ENCODE measurements around the gene FAM241A. TPM values are rescaled to one million over a fixed set of nuclear protein-coding genes. Genes with fewer than 3 reads are reported as not detected.

FAM241A gene
- total and polyA plus RNA-seq, 2 of the 13 experiments (the other 11 are each of a cell fraction or from before 2014, with no cell fraction given), result 0.61 to 0.69 TPM

DNA sequence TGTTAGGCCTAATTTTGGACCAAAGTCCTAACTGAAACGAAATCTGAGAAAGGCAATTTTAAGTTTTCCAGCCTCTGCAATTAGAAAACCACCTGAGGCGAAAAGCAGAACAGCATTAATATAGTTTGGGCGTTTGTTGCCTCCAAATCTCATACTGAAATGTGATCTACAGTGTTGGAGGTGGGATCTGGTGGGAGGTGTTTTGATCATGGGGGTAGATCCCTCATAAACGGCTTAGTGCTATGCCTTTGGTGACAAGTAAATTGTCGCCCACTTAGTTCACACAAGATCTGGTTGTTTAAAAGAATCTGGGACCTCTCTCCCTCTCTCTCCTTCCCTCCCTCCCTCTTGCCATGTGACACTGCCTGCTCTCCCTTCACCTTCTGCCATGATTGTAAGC lies 5.7 kb downstream of the FAM241A start:
- BruUV-seq (replicated peaks), result no TSS peak
- no peaks in the 10 kb centered on the region for H3K9me3 ChIP-seq (ENCODE audit: low read length)
- no peak overlapping the region for H3K4me2 ChIP-seq (ENCODE audit: low read depth, low read length)
- TF ChIP-seq ZSCAN31 (CRISPR knock-in tag; IDR thresholded peaks at IDR 0.05; ENCODE audit: low read depth), result no peak
- no peak for TF ChIP-seq ZFYVE20 (CRISPR knock-in tag; IDR thresholded peaks at IDR 0.05; ENCODE audit: borderline replicate concordance, low read depth)
- TF ChIP-seq FOXK2 (IDR thresholded peaks at IDR 0.05), result no peak
- no peak for TF ChIP-seq ARNTL (CRISPR knock-in tag; IDR thresholded peaks at IDR 0.05)
- TF ChIP-seq PCBP2 (optimal IDR thresholded peaks at IDR 0.05; ENCODE audit: low read depth, low read length, poor library complexity, severe bottlenecking), result no peak
- TF ChIP-seq ZZZ3 (CRISPR knock-in tag; IDR thresholded peaks at IDR 0.05; ENCODE audit: borderline replicate concordance), result no peak
- no peak for TF ChIP-seq ZFP36 (IDR thresholded peaks at IDR 0.05; ENCODE audit: borderline replicate concordance, low read depth, low read length, partially characterized antibody)
- TF ChIP-seq MTF1 (CRISPR knock-in tag; IDR thresholded peaks at IDR 0.05), result no peak
- TF ChIP-seq ZNF354B (CRISPR knock-in tag; IDR thresholded peaks at IDR 0.05), result no peak
- TF ChIP-seq, protein P1, sequence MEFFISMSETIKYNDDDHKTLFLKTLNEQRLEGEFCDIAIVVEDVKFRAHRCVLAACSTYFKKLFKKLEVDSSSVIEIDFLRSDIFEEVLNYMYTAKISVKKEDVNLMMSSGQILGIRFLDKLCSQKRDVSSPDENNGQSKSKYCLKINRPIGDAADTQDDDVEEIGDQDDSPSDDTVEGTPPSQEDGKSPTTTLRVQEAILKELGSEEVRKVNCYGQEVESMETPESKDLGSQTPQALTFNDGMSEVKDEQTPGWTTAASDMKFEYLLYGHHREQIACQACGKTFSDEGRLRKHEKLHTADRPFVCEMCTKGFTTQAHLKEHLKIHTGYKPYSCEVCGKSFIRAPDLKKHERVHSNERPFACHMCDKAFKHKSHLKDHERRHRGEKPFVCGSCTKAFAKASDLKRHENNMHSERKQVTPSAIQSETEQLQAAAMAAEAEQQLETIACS (CRISPR knock-in tag; IDR thresholded peaks at IDR 0.05), result no peak
- no peak for TF ChIP-seq ZNF607 (CRISPR knock-in tag; IDR thresholded peaks at IDR 0.05; ENCODE audit: borderline replicate concordance)
- intact Hi-C loops (cut with micrococcal nuclease; ENCODE audit: unreplicated experiment), result no loop called here
- WGBS (ENCODE audit: low lambda C conversion rate), result 83% methylated on average over 5 of the region's 5 CpGs
- peaks cover 12% of the 10 kb centered on the region for H3K4me1 ChIP-seq (ENCODE audit: insufficient read depth, low read length)
- in situ Hi-C loops (cut with HindIII; ENCODE audit: extremely low pct_ligation_motif_present, low pct_unique_long_range_greater_than_20kb), result no loop called here
- H3K4me3 ChIP-seq (replicated peaks in 1 of 3; ENCODE audit: insufficient read depth in 1 of 3, low read depth in 2 of 3, low read length in 3 of 3), result no peak overlapping the region
- ChIA-PET POLR2A (no interaction called here), CTCF (ENCODE audit: low intra/inter-chr PET ratio, low total read pairs) (no interaction called here)
- H3K27ac ChIP-seq (ENCODE audit: extremely low read length, insufficient read depth, low read length), result no peak overlapping the region
- H3K36me3 ChIP-seq (replicated peaks in 1 of 2; ENCODE audit: control insufficient read depth in 1 of 2, insufficient read depth in 2 of 2, low read length in 2 of 2), result no peaks in the 10 kb centered on the region
- H4K20me1 ChIP-seq (ENCODE audit: insufficient read depth, low read length), result no peaks in the 10 kb centered on the region
- FAIRE-seq, result no peak
- H3K79me2 ChIP-seq (ENCODE audit: insufficient read depth, low read length), result no peaks in the 10 kb centered on the region
- H3K9ac ChIP-seq (ENCODE audit: insufficient read depth, low read depth, low read length), result no peak overlapping the region
- DNase-seq (ENCODE audit: low spot score), result no peak
- no peak for ATAC-seq
- H2AFZ ChIP-seq (ENCODE audit: low read length), result no peak overlapping the region
- no peaks in the 10 kb centered on the region; a peak in 1 of 5 replicates for H3K27me3 ChIP-seq (ENCODE audit: control insufficient read depth in 1 of 2, insufficient read depth in 2 of 2, low read length in 2 of 2)

Data from HepG2 (cell line).